ENCODE data around the gene RPUSD3. TPM values are rescaled to one million over a fixed set of nuclear protein-coding genes. Genes with fewer than 3 reads are reported as not detected.

RPUSD3 gene
- total RNA-seq, 4 donors from 2014 or later, result 34.1 to 78.0 (median 43.9) TPM

- Histone ChIP-seq H3K9me3 (no peaks in the 10 kb centered on the region), H3K4me1 (peaks cover 16 to 42% (median 26%) of the 10 kb centered on the region in 4 donors), H3K36me3 (peaks cover 0 to 23% (median 10%) of the 10 kb centered on the region in 4 donors), H3K27ac (peak overlapping the region; percentile 93 to 99 (median 98)), H3K27me3 (no peaks in the 10 kb centered on the region), H3K4me3 (peak overlapping the region; percentile 70 to 99 (median 92))
- intact Hi-C loops (cut with DNase I; ENCODE audit: low total_unique reads) (no loop called here), in situ Hi-C loops (cut with MboI; ENCODE audit: low pct_ligation_motif_present in 1 of 4, low pct_unique_long_range_greater_than_20kb in 1 of 4, low sequenced_read_pairs in 3 of 4) (no loop called here)
- 0 to 11% methylated on average over 2 to 14 of the region's 14 CpGs for WGBS, 2 donors (ENCODE audit: low coverage in 1 of 2)
- peak; percentile 70 for TF ChIP-seq POLR2A (IDR thresholded peaks at IDR 0.05)
- no peak for TF ChIP-seq CTCF (IDR thresholded peaks at IDR 0.05)
- no peak for DNase-seq
Observed at GRCh38 chr3:9791790-9792404, 51.9 kb downstream of the RPUSD3 start.

- TF ChIP-seq CTCF (IDR thresholded peaks at IDR 0.05) (no peak), POLR2AphosphoS5 (IDR thresholded peaks at IDR 0.05) (no peak), POLR2A (IDR thresholded peaks at IDR 0.05) (no peak), EP300 (IDR thresholded peaks at IDR 0.05; ENCODE audit: low read depth) (no peak)
- peak overlapping the region; percentile 93 to 99 (median 98) for H3K27ac ChIP-seq
- H3K4me1 ChIP-seq, result peaks cover 16 to 39% (median 26%) of the 10 kb centered on the region in 4 donors
- H3K9me3 ChIP-seq, result no peaks in the 10 kb centered on the region
- in situ Hi-C loops (cut with MboI; ENCODE audit: low pct_ligation_motif_present in 1 of 4, low pct_unique_long_range_greater_than_20kb in 1 of 4, low sequenced_read_pairs in 3 of 4), result no loop called here
- no peaks in the 10 kb centered on the region for H3K27me3 ChIP-seq
- H3K36me3 ChIP-seq, result peaks cover 0 to 28% (median 11%) of the 10 kb centered on the region in 4 donors
- peak overlapping the region in 1 of 4 donors; percentile 99 for H3K4me3 ChIP-seq
- DNase-seq, result no peak
- 92 to 93% methylated on average over 9 to 11 of the region's 11 CpGs for WGBS, 2 donors (ENCODE audit: low coverage in 1 of 2)
- intact Hi-C loops (cut with DNase I; ENCODE audit: low total_unique reads), result no loop called here
Observed at GRCh38 chr3:9791127-9791526, 52.7 kb downstream of the RPUSD3 start.

Other genes starting within 250 kb of the RPUSD3 start
- gene MTMR14, start 194.5 kb downstream of the RPUSD3 start, total RNA-seq, result 10 to 100 TPM; 34.5 to 43.4 (median 40.4) TPM
- gene CPNE9, start 140.2 kb downstream of the RPUSD3 start, total RNA-seq, result not detected
- gene BRPF1, start 112.3 kb downstream of the RPUSD3 start, total RNA-seq, result 10 to 100 TPM in 3 of 4 donors, 1 to 10 TPM in 1; 9.4 to 18.7 (median 14.9) TPM
- gene OGG1, start 94.1 kb downstream of the RPUSD3 start, total RNA-seq, result 10 to 100 TPM; 27.8 to 69.5 (median 39.7) TPM
- 10 to 100 TPM in 3 of 4 donors, 1 to 10 TPM in 1; 5.6 to 45.0 (median 15.6) TPM for gene CAMK1, start 74.1 kb downstream of the RPUSD3 start, total RNA-seq
- 100 to 1,000 TPM in 2 of 4 donors, 10 to 100 TPM in 2; 53.7 to 504 (median 92.0) TPM for gene TADA3, start 51.5 kb downstream of the RPUSD3 start, total RNA-seq
- gene ARPC4, start 50.9 kb downstream of the RPUSD3 start, total RNA-seq, result 100 to 1,000 TPM; 104 to 189 (median 143) TPM
- gene TTLL3, start 33.7 kb downstream of the RPUSD3 start, total RNA-seq, result 100 to 1,000 TPM in 2 of 4 donors, 10 to 100 TPM in 2; 47.4 to 352 (median 154) TPM
- gene CIDEC, start 36.2 kb upstream of the RPUSD3 start, total RNA-seq, result 10 to 100 TPM in 3 of 4 donors, under 1 TPM in 1; 1.00 to 50.5 (median 48.0) TPM
- gene JAGN1, start 46.6 kb upstream of the RPUSD3 start, total RNA-seq, result 10 to 100 TPM in 3 of 4 donors, 1 to 10 TPM in 1; 5.8 to 73.0 (median 28.5) TPM
- gene IL17RE, start 58.8 kb upstream of the RPUSD3 start, total RNA-seq, result 100 to 1,000 TPM in 2 of 4 donors, 10 to 100 TPM in 2; 81.5 to 178 (median 108) TPM
- 10 to 100 TPM; 61.1 to 74.4 (median 67.1) TPM for gene IL17RC, start 73.1 kb upstream of the RPUSD3 start, total RNA-seq
- gene CRELD1, start 89.8 kb upstream of the RPUSD3 start, total RNA-seq, result 10 to 100 TPM in 3 of 4 donors, 1 to 10 TPM in 1; 7.1 to 36.8 (median 18.9) TPM
- gene PRRT3, start 108.4 kb upstream of the RPUSD3 start, total RNA-seq, result 1 to 10 TPM in 3 of 4 donors, under 1 TPM in 1; 0.20 to 3.0 (median 1.6) TPM
- 10 to 100 TPM in 3 of 4 donors, 1 to 10 TPM in 1; 9.7 to 39.2 (median 23.5) TPM for gene EMC3, start 142.8 kb upstream of the RPUSD3 start, total RNA-seq
- gene FANCD2, start 182.4 kb upstream of the RPUSD3 start, total RNA-seq, result 10 to 100 TPM in 1 of 4 donors, 1 to 10 TPM in 2, under 1 TPM in 1; 0.80 to 43.0 (median 4.9) TPM

Data from transverse colon (tissue), 4 donors.